Measurements from ENCODE around the gene APMAP.

Gene APMAP

DNA sequence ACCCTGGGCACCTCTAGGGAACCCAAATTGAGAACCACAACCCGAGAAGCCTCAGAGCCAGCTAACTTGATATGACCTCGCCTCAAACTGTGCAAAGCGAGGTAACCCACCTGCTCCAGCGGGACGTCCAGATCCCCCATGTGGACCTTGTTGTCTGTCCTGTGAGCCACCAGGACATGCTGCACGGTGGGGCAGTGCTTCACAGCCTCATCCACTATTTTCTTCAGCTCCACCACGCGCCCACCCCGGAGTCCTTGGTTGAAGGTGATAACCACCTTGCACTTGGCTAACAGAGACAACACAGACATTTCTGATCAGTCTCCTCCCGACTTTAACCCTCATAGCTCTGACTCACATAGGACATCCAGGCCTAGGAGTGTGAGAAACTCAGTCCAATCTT lies 30.8 kb upstream of the APMAP start:
- H2AFZ ChIP-seq (ENCODE audit: low read depth, low read length): no peak overlapping the region
- no peak overlapping the region for H3K4me2 ChIP-seq (ENCODE audit: low read length)
- no peak overlapping the region for H3K4me3 ChIP-seq (ENCODE audit: low read length)
- no peaks in the 10 kb centered on the region for H4K20me1 ChIP-seq (ENCODE audit: insufficient read depth, low read length)
- no peak for TF ChIP-seq EZH2phosphoT487 (IDR thresholded peaks at IDR 0.05; ENCODE audit: low read depth)
- no peaks in the 10 kb centered on the region for H3K9me3 ChIP-seq (ENCODE audit: insufficient read depth, low read length)
- H3K27me3 ChIP-seq (ENCODE audit: low read depth, low read length): no peaks in the 10 kb centered on the region
- H3K27ac ChIP-seq (ENCODE audit: low read length): no peak overlapping the region
- H3K36me3 ChIP-seq (replicated peaks; ENCODE audit: low read depth, low read length): no peaks in the 10 kb centered on the region
- no peak overlapping the region for H3K9ac ChIP-seq (ENCODE audit: low read length)
- H3K4me1 ChIP-seq (ENCODE audit: low read length): no peaks in the 10 kb centered on the region
- no peaks in the 10 kb centered on the region for H3K79me2 ChIP-seq (ENCODE audit: low read length)

DNA sequence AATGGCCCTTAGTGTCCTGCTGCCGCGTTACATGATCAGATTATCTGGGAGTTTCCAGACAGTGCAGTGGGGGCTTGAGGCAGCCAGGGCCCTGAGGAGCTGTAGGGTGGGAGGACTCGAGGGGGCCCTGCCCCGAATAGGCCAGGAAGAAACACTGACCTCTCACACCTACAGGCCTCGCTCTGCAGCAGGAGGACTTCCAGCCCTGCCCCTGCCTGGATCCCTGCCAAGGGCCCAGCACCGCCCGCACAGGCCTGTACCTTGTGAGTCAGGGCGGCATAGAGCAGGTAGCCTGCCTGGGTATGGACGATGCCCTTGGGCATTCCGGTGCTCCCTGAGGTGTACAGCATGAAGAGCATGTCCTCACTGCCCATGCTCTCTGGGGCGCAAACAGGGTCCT lies 30.1 kb upstream of the APMAP start:
- no peaks in the 10 kb centered on the region for H3K36me3 ChIP-seq (replicated peaks; ENCODE audit: low read depth, low read length)

DNA sequence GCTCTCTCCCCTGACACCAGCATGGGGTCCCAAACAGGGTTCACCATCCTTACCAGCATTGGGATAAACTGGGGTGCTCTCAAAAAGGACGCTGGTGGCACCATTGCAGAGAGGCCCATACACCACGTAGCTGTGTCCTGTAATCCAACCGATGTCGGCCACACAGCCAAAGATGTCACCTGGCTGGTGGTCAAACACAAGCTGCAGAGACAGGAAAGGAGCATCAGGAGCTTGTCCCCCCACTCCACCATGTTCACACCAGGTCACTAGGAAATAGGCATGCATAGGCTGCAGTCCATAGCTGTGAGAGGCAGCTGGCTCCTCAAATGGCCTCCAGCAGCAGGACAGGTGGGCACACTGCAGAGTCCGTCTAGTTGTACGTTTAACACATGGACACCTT lies 28.8 kb upstream of the APMAP start:
- Histone ChIP-seq H3K4me1 (ENCODE audit: low read length) (no peaks in the 10 kb centered on the region), H3K4me2 (ENCODE audit: low read length) (no peak overlapping the region), H3K27ac (ENCODE audit: low read length) (no peak overlapping the region), H3K4me3 (ENCODE audit: low read length) (no peak overlapping the region), H3K9me3 (ENCODE audit: insufficient read depth, low read length) (no peaks in the 10 kb centered on the region), H3K36me3 (replicated peaks; ENCODE audit: low read depth, low read length) (no peaks in the 10 kb centered on the region), H3K27me3 (ENCODE audit: low read depth, low read length) (no peaks in the 10 kb centered on the region), H2AFZ (ENCODE audit: low read depth, low read length) (no peak overlapping the region), H4K20me1 (ENCODE audit: insufficient read depth, low read length) (no peaks in the 10 kb centered on the region), H3K79me2 (ENCODE audit: low read length) (no peaks in the 10 kb centered on the region), H3K9ac (ENCODE audit: low read length) (no peak overlapping the region)
- TF ChIP-seq EZH2phosphoT487 (IDR thresholded peaks at IDR 0.05; ENCODE audit: low read depth): no peak
- TF ChIP-seq, protein P1, sequence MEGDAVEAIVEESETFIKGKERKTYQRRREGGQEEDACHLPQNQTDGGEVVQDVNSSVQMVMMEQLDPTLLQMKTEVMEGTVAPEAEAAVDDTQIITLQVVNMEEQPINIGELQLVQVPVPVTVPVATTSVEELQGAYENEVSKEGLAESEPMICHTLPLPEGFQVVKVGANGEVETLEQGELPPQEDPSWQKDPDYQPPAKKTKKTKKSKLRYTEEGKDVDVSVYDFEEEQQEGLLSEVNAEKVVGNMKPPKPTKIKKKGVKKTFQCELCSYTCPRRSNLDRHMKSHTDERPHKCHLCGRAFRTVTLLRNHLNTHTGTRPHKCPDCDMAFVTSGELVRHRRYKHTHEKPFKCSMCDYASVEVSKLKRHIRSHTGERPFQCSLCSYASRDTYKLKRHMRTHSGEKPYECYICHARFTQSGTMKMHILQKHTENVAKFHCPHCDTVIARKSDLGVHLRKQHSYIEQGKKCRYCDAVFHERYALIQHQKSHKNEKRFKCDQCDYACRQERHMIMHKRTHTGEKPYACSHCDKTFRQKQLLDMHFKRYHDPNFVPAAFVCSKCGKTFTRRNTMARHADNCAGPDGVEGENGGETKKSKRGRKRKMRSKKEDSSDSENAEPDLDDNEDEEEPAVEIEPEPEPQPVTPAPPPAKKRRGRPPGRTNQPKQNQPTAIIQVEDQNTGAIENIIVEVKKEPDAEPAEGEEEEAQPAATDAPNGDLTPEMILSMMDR (IDR thresholded peaks at IDR 0.05; ENCODE audit: low read depth, low read length): no peak

More for the DNA sequence above, 30.1 kb upstream of the APMAP start:
- no peak overlapping the region for H3K4me2 ChIP-seq (ENCODE audit: low read length)
- no peak overlapping the region for H3K27ac ChIP-seq (ENCODE audit: low read length)
- no peak overlapping the region for H3K4me3 ChIP-seq (ENCODE audit: low read length)
- H3K4me1 ChIP-seq (ENCODE audit: low read length): no peaks in the 10 kb centered on the region
- no peak overlapping the region for H2AFZ ChIP-seq (ENCODE audit: low read depth, low read length)
- no peak overlapping the region for H3K9ac ChIP-seq (ENCODE audit: low read length)
- no peaks in the 10 kb centered on the region for H3K27me3 ChIP-seq (ENCODE audit: low read depth, low read length)
- TF ChIP-seq EZH2phosphoT487 (IDR thresholded peaks at IDR 0.05; ENCODE audit: low read depth): no peak
- TF ChIP-seq, protein P1 (IDR thresholded peaks at IDR 0.05; ENCODE audit: low read depth, low read length): no peak
- H3K79me2 ChIP-seq (ENCODE audit: low read length): no peaks in the 10 kb centered on the region
- H3K9me3 ChIP-seq (ENCODE audit: insufficient read depth, low read length): no peaks in the 10 kb centered on the region
- H4K20me1 ChIP-seq (ENCODE audit: insufficient read depth, low read length): no peaks in the 10 kb centered on the region

DNA sequence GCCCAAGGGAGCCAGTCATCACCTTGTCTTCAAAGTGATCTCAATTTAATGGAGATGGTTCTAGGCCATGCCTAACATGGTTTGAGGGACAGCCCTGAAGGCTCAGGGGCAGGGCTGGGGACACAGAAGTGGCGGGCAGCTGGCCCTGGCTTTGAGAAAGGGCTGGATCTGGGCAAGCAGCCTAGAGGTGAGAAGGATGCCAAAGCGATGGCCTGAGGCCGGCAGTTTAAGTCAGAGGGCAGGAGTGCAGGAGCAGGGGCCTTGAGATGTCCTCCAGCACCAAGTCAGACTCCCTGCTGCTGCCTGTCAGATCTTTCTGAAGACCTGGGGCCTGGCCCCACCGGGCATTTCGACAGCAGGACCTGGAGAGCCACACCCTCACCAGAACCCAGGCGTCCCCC lies 28.4 kb upstream of the APMAP start:
- Histone ChIP-seq H3K9ac (ENCODE audit: low read length) (no peak overlapping the region), H4K20me1 (ENCODE audit: insufficient read depth, low read length) (no peaks in the 10 kb centered on the region), H3K27ac (ENCODE audit: low read length) (no peak overlapping the region), H3K4me3 (ENCODE audit: low read length) (no peak overlapping the region), H3K4me1 (ENCODE audit: low read length) (no peaks in the 10 kb centered on the region), H3K79me2 (ENCODE audit: low read length) (no peaks in the 10 kb centered on the region), H2AFZ (ENCODE audit: low read depth, low read length) (no peak overlapping the region), H3K27me3 (ENCODE audit: low read depth, low read length) (no peaks in the 10 kb centered on the region), H3K9me3 (ENCODE audit: insufficient read depth, low read length) (no peaks in the 10 kb centered on the region), H3K36me3 (replicated peaks; ENCODE audit: low read depth, low read length) (no peaks in the 10 kb centered on the region), H3K4me2 (ENCODE audit: low read length) (no peak overlapping the region)
- TF ChIP-seq EZH2phosphoT487 (IDR thresholded peaks at IDR 0.05; ENCODE audit: low read depth): no peak
- TF ChIP-seq, protein P1 (IDR thresholded peaks at IDR 0.05; ENCODE audit: low read depth, low read length): no peak

DNA sequence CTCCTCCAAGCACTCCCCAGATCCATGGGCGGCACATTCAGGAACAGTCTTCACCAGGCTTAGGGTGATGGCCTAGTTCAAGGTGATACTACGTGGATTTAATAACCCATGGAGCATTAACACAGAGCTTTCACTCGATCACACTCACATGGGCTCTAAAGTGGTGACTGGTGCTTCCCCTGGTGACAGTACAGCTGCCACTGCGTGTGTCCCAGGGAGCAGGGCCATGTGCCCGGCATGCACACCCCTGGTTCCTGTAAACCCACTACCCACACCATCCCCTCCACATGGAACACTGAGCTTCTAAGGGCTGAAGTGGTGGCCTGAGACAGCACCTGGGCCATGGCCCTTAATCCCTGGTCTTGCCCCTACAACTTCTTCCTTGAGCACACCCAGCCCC lies 27.8 kb upstream of the APMAP start:
- H3K27me3 ChIP-seq (ENCODE audit: low read depth, low read length): no peaks in the 10 kb centered on the region
- no peaks in the 10 kb centered on the region for H3K36me3 ChIP-seq (replicated peaks; ENCODE audit: low read depth, low read length)
- H2AFZ ChIP-seq (ENCODE audit: low read depth, low read length): no peak overlapping the region
- H3K79me2 ChIP-seq (ENCODE audit: low read length): no peaks in the 10 kb centered on the region
- H3K9ac ChIP-seq (ENCODE audit: low read length): no peak overlapping the region
- H3K4me1 ChIP-seq (ENCODE audit: low read length): no peaks in the 10 kb centered on the region
- H3K4me3 ChIP-seq (ENCODE audit: low read length): no peak overlapping the region
- no peaks in the 10 kb centered on the region for H4K20me1 ChIP-seq (ENCODE audit: insufficient read depth, low read length)
- no peaks in the 10 kb centered on the region for H3K9me3 ChIP-seq (ENCODE audit: insufficient read depth, low read length)
- no peak overlapping the region for H3K27ac ChIP-seq (ENCODE audit: low read length)
- no peak overlapping the region for H3K4me2 ChIP-seq (ENCODE audit: low read length)
- TF ChIP-seq, protein P1 (IDR thresholded peaks at IDR 0.05; ENCODE audit: low read depth, low read length): no peak
- TF ChIP-seq EZH2phosphoT487 (IDR thresholded peaks at IDR 0.05; ENCODE audit: low read depth): no peak

All from OCI-LY3 (cell line).